ACHN (cell line): ENCODE measurements around the gene LRRC3B.

Source experiments
- DNase-seq: peaks from one replicate; pipeline ENCODE4 v3.0.0-alpha.2; 2015
- in situ Hi-C: cut with HindIII; loops from 2 replicates; pipeline ENCODE4 v1.10.0; 2017; ENCODE audit warnings: low sequenced_read_pairs, low pct_ligation_motif_present, low pct_unique_long_range_greater_than_20kb

LRRC3B gene

DNA sequence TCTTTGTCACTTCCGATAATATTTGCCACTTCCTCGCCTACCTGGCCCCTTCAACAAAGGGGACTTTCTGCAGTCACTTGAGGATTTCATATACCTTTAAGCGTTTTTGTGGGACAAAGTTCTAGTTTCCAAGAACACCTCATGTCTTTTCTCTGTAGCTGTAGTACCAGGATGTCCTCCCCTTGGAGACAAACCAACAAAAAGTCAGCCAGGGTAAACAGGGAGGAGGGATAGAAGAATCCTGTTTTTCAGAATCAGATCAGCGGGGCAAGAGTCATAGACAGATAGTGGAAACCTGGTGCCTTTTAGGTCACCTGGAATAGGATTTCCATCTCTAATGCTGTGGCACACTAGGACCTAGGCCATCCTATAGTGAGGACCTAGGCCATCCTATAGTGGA, 4.5 kb downstream of the LRRC3B start:
- in situ Hi-C loops = no loop called here
- no peak for DNase-seq

GRCh38 chr3:26628915-26629314, 6.3 kb downstream of the LRRC3B start:
- no peak for DNase-seq
- in situ Hi-C loops = no loop called here

DNA sequence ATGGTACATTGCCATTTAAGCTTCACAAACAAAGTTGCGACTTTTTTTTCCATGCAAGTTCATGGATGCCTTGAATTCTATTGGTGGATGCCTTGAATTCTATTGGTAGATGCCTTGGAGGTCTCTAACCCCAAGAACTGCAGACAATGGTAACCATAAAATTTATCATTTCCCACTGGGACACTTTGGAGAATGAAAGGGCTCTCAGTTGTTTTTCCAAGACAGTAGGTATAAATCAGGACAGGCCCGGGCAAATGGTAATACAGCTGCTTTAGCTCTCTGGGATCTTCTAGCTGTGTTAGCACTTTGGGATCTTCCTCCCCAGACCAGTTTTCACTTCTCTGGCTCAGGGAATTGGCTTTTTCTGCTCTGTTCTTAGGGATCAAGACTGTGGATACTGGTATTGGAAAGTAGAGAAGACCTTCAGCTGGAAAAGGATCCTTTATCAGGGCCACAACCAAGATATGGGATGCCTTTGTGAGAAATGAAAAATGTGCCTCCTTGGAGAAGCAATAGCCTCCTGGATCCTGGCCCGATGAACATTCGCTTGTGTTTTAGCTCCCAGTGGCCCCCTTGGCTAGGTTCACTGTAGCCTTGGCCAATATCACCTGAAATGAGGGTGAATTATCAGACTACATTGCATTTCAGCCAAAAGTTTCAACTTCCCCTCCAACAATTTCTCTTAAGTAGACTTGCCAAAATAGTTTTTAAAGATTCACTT, 8.3 kb downstream of the LRRC3B start:
- no peak for DNase-seq
- in situ Hi-C loops = no loop called here

- in situ Hi-C loops = no loop called here
- no peak for DNase-seq
Measured at GRCh38 chr3:26631390-26631738, 8.8 kb downstream of the LRRC3B start.

DNA sequence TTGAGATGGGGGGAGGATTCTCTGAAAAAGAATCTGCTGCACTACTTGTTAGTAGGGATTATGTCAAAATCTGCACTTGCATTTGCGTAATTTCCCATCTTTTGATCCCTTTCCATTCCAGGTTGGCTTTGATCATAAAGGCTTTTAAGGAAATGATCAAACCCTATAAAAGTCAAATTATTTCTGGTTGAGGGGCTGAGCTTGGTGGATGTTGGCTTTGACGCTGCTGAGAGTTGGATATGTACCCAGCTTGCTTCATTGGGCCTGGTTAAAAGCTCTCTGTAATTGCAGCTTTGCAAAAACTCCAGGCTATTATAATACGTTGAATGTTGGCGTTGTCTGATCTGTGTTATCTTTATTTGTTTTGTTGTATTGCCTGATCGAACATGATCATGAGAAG, 12.0 kb downstream of the LRRC3B start:
- in situ Hi-C loops = no loop called here
- DNase-seq = no peak

DNA sequence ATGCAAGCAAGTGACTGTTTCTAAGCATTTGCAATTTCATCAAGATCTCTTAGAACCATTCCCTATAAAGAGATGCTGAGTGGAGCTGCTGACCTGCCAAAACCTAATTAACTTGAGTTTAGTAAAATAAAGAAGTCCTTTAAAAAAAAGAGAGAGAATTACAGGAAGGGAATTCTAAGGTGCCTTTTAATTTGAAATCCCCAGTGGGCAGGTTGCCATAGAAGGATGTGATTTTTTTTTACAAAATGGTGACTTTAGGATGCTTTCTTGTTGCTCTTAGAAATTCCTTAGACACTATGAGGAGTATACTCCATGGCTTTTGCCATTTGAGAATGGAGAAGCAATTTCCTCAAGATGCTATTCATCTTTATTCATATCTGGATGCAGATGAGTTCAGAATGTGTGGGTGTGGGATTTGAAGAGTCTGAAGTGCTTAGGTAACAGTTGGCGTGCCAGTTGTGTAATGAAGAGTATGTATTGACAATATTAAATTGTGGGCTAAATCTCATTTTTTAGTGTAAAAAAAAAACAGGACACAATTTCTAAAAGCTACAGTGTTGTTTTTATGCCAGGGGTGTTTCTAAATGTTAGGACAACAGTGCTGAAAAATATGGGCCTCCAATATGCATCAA, 13.6 kb downstream of the LRRC3B start:
- in situ Hi-C loops = no loop called here

GRCh38 chr3:26637698-26638097, 15.1 kb downstream of the LRRC3B start:
- in situ Hi-C loops = no loop called here

More for the DNA sequence above, 13.6 kb downstream of the LRRC3B start:
- no peak for DNase-seq

GRCh38 chr3:26638113-26638512, 15.5 kb downstream of the LRRC3B start:
- DNase-seq = no peak
- in situ Hi-C loops = no loop called here

More at GRCh38 chr3:26637698-26638097, 15.1 kb downstream of the LRRC3B start:
- DNase-seq = no peak

GRCh38 chr3:26639339-26639738, 16.8 kb downstream of the LRRC3B start:
- in situ Hi-C loops = no loop called here
- no peak for DNase-seq

DNA sequence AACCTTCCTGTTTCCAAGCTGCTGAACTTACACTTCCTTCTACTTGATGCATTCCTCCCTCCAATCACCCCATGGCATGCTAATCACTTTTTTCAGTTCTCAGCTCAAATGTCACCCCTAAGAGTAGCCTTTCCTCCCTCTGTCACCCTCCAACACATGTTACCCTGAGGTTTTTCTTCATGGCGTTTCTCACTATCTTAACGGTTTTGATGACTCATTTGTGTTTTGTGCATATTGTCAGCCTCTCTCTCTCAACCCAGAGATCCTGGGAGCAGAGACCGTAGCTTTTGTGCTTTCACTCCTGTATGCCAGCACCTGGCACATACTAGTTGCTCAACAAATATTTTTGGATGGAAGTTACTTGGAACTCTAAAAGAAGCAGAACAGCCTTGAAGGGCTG, 24.5 kb downstream of the LRRC3B start:
- in situ Hi-C loops = no loop called here
- no peak for DNase-seq

DNA sequence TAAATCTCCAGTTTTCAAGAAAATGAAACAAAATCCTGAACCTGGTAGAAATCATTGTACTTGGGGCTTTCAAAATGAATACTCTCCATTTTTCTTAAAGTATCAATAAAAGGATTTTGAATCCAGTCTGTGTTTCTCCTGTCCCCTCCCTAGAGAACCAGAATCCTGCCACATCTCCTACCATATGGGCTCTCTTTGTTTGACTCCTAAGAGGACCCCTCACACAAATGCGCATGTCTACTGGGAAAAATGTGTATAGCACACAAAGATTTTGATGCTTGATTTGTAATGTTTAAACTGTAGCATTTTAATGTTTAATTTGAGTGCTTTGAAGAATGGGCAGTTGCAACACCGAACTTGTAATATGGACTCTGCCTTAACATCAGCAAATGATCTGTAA, 25.9 kb downstream of the LRRC3B start:
- DNase-seq = no peak
- in situ Hi-C loops = no loop called here

GRCh38 chr3:26652164-26652563, 29.6 kb downstream of the LRRC3B start:
- in situ Hi-C loops = no loop called here
- no peak for DNase-seq

GRCh38 chr3:26653811-26654425, 31.3 kb downstream of the LRRC3B start:
- in situ Hi-C loops = no loop called here
- no peak for DNase-seq

DNA sequence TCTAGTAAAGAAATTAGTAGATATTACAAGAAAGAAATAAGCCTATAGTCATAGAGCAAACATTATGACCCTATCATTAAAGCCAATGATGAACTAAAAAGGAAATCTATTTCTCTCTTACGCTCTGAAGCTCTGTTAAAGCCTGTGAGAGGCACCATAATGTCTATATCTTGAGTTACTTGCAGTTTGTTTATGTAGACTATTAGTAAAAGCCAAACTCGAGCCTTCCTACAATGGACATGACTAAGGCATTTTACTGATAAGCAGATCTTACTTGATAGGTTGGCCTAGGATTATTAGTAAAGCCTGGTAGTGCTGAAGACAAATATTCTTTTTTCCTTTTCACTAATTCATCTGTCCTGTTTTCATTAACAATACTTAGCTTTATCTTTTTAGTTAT, 32.7 kb downstream of the LRRC3B start:
- no peak for DNase-seq
- in situ Hi-C loops = no loop called here

DNA sequence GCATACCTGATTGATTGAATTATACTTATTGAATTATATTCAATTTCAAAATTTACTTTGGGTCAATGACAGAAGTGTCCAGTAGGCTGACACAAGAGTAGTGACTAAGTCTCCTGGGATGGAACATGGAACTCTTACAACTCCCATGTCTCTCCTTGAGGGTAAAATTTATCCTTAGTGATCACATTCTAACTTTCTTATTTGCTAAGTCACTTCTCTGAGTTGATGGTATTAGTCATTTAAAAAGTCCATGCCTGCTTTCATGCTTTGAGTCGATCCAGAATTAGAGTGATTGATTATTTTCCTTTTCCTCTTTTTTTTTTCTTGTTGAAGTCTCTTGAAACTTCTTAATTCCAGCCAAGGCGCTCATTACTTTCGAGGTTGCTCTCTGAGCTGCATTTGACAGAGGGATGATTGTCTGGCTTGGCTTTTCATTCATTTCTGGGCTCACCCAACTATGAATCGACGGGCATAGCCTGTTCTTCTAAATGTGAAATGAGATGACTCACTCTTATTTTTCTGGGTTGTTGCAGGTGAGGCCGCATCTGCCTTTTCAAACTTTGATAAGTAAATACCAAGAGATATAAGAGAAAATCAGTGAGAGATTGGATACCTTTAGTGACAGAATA, 34.9 kb downstream of the LRRC3B start:
- in situ Hi-C loops = no loop called here
- no peak for DNase-seq

DNA sequence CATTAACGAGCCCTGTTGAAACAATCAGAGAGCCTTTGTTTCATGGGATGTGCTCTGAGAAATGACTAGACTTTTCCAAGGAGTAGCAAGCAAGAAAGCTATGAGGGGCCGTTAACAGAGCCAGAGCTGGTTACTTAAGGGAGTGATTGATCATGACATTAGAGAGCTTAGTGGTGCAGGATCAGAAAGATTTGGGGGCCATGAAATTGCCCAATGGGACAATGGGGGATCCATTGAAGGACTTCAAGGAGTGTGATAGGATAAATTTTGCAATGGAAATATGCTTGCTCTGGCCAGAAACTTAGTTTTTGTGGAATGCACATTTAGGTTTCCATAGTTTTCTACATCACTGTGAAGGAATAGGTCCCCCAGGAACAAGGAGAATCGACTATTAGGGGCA, 45.6 kb downstream of the LRRC3B start:
- in situ Hi-C loops = no loop called here
- DNase-seq = no peak

DNA sequence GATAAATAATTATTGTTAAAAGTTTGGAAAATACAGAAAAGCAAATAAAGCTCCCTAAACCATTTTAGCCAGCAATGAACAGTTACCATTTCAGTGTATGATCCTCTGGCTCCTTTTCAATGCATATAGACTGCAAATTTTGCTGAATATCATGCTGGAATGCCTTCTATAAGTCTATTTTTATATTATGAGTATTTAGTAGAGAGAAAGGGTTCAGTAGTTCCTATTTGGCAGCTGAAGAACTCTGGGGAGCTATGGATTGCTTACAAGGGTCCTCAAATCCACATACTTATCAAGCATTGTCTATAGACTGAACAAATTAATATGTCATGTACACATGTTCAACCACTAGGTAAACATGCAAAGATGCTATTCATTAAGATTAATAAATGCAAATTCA, 46.1 kb downstream of the LRRC3B start:
- no peak for DNase-seq
- in situ Hi-C loops = no loop called here

GRCh38 chr3:26675336-26675735, 52.8 kb downstream of the LRRC3B start:
- DNase-seq = no peak
- in situ Hi-C loops = no loop called here

DNA sequence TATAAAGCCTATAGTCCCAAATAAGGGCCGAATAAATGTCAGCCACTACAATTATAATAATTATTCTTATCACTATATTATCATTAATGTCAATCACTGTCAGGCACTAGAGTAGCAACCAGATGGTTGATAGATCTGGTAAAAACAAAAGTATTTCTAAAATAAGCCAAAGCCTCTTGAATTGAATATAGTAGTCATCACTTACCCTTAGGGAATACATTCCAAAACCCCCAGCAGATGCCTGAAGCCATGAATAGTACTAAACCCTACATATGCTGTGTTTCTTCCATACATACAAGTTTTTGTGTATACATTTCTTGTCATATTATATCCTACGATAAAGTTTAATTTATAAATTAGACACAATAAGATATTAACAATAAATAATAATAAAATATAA, 59.1 kb downstream of the LRRC3B start:
- in situ Hi-C loops = no loop called here
- no peak for DNase-seq

DNA sequence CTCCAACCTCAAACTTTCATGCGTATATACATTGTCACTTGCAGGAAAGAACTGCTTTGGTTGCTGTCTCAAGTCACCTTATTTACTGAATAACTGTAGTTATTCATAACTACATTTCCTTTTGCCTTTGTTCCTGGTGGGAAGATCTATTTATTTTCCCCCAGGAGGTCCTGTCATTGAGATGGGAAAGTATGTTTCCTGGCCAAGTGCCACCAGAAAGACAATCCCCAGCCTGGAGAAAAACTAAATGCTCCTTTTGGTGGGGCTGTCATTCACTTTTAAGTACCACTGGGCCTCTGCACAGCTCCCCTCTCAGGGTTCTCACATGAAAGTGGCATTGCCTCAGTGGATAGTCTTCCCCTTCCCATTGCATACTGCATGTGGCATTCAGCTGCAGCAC, 59.8 kb downstream of the LRRC3B start:
- in situ Hi-C loops = no loop called here
- no peak for DNase-seq
